BJ (cell line): ENCODE measurements around the gene EMC8. TPM values are rescaled to one million over a fixed set of nuclear protein-coding genes. Genes with fewer than 3 reads are reported as not detected.

Experiments used
- CTCF ChIA-PET: fragments of 350-600 bp; formaldehyde crosslinking; extraction: SDS; loops from one replicate; lab custom pipeline; 2021; ENCODE audit warnings: antibody characterized with exemption, inconsistent platforms; lab: Yijun Ruan, JAX
- POLR2A ChIA-PET: fragments of 300-600 bp; sonication (Branson Sonifier 250); formaldehyde crosslinking; extraction: SDS; loops from one replicate; lab custom pipeline; 2021; ENCODE audit warnings: antibody characterized with exemption; lab: Charles Lee
- DNase-seq: peaks from one replicate; pipeline ENCODE4 v3.0.0-alpha.2; 2011; ENCODE audit warnings: low read depth
- H3K27me3 ChIP-seq: 2 replicates; pipeline ENCODE4 v1.6.0; 2011; ENCODE audit warnings: low read length; ENCODE audit not compliant: control insufficient read depth, insufficient read depth
- H3K36me3 ChIP-seq: 2 replicates; pipeline ENCODE4 v1.5.1; 2011; ENCODE audit warnings: low read length; ENCODE audit not compliant: control insufficient read depth, insufficient read depth
- H3K4me3 ChIP-seq: 2 replicates; pipeline ENCODE4 v1.5.1; 2011; ENCODE audit warnings: low read depth, mild to moderate bottlenecking, control low read depth, low read length
- polyA plus RNA-seq: library from polyadenylated mRNA; depleted of rRNA; stranded (reverse); fragments of >200 nt; gene quantifications from 2 replicates; pipeline ENCODE4 v1.2.3, GENCODE V29; 2011
- TF ChIP-seq, protein P1 (sequence below): IDR thresholded peaks from 2 replicates; pipeline ENCODE4 v1.5.1; 2011; ENCODE audit warnings: low read depth, mild to moderate bottlenecking, control low read depth, inconsistent platforms, low read length, moderate library complexity; ENCODE audit not compliant: insufficient read depth

Gene EMC8
- polyA plus RNA-seq, 1 experiment, result 36.9 TPM

DNA sequence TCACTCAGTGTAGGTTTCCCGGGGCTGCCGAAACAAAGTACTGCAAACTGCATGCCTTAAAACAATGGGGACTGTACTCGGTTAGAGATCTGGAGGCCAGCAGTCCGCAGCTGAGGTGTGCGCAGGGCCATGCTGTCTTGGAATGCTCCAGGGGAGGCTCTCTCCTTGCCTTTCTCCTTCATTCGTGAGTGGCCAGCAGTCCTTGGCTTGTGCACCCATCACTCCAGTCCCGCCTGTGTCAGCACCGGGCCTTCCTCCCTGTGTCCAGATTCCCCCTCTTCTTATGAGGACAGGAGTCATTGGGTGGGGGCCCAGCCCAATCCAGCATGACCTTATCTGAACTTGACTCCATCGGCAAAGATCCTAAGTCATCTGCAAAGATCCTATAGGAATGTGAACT lies 43.5 kb upstream of the EMC8 start:
- peaks cover 5% of the 10 kb centered on the region for H3K27me3 ChIP-seq
- no peak for DNase-seq
- TF ChIP-seq, protein P1, sequence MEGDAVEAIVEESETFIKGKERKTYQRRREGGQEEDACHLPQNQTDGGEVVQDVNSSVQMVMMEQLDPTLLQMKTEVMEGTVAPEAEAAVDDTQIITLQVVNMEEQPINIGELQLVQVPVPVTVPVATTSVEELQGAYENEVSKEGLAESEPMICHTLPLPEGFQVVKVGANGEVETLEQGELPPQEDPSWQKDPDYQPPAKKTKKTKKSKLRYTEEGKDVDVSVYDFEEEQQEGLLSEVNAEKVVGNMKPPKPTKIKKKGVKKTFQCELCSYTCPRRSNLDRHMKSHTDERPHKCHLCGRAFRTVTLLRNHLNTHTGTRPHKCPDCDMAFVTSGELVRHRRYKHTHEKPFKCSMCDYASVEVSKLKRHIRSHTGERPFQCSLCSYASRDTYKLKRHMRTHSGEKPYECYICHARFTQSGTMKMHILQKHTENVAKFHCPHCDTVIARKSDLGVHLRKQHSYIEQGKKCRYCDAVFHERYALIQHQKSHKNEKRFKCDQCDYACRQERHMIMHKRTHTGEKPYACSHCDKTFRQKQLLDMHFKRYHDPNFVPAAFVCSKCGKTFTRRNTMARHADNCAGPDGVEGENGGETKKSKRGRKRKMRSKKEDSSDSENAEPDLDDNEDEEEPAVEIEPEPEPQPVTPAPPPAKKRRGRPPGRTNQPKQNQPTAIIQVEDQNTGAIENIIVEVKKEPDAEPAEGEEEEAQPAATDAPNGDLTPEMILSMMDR, result no peak
- POLR2A ChIA-PET, result no interaction called here
- H3K4me3 ChIP-seq, result no peak overlapping the region
- no peaks in the 10 kb centered on the region for H3K36me3 ChIP-seq
- CTCF ChIA-PET, result no interaction called here

DNA sequence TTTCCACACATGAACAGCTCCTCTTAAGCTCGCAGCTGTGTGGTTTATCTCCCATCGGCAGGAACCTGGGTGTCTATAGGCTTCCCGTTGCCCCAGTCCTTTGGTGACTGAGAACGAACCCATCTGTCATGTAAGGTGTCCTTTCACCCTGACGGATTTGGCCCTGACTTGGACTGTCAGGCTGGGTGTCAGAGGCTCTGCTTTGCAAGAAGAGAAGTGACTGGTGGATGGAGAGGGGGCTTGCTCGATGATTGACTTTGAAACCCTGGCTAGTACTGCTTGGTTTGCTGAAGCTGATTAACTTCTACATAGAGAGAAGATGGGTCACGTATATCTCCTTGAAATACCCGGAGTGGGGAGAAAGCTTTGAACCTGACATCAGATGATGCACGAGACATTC lies 43.1 kb upstream of the EMC8 start:
- Histone ChIP-seq H3K36me3 (no peaks in the 10 kb centered on the region), H3K27me3 (peaks cover 5% of the 10 kb centered on the region), H3K4me3 (no peak overlapping the region)
- ChIA-PET POLR2A (no interaction called here), CTCF (no interaction called here)
- TF ChIP-seq, protein P1, result no peak
- DNase-seq, result no peak

DNA sequence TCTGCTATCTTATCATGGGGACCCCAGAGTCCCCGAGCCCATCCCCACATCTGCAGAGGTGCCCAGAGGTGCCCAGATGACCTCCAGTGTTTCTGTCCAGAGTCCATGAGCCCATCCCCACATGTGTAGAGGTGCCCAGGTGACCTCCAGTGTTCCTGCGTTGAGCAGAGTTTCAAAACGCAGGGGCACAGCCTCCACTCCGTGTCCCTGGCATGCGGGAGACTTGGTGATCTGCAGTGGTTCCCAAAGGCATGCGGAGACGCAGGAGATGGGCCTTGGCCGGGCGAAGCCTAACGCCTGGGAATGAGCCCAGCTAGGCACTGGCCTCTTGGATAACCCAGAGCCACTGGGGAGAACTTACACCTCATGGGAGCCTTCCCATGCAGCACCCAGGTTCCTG lies 41.5 kb upstream of the EMC8 start:
- POLR2A ChIA-PET, result no interaction called here
- no peak overlapping the region for H3K4me3 ChIP-seq
- no peak for DNase-seq
- H3K36me3 ChIP-seq, result no peaks in the 10 kb centered on the region
- TF ChIP-seq, protein P1, result no peak
- CTCF ChIA-PET, result interaction anchor here (1.6 kb wide), 1 partner anchor 20 kb away, joined by 7 read pairs; no protein-coding TSS in a partner anchor
- H3K27me3 ChIP-seq, result peaks cover 5% of the 10 kb centered on the region

GRCh38 chr16:85840395-85840794 lies 41.1 kb upstream of the EMC8 start:
- ChIA-PET POLR2A (no interaction called here), CTCF (interaction anchor here (1.6 kb wide), 1 partner anchor 19 kb away, joined by 7 read pairs; no protein-coding TSS in a partner anchor)
- TF ChIP-seq, protein P1, result no peak
- DNase-seq, result no peak
- Histone ChIP-seq H3K4me3 (no peak overlapping the region), H3K36me3 (no peaks in the 10 kb centered on the region), H3K27me3 (peaks cover 7% of the 10 kb centered on the region)

DNA sequence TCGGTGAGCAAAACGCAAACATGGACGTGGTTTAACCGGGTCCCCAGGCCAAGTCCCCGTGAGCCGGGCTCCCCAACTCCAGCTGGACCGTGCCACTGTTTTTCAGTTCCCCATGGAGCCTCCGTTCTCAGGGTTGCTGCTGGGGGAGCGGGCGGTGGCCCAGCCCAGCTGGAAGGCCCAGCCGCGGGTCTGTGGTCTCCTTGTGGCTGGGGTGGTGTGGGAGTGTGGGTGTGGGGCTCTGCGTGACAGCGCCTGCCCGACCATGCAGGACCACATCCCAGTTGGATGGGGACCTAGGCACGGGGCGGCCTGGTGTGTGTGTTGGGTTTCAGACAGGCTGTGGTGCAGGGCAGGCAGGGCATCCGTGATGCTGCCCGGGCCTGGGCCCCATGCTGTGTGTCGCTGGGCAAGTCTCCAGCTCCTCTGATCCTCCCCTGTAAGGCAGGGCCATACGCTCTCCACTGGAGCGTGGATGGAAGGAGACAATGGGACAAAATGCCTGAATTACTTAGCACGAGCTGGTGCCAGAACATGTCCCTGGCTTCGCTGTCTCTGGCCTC lies 40.4 kb upstream of the EMC8 start:
- CTCF ChIA-PET, result interaction anchor here (1.6 kb wide), 1 partner anchor 19 kb away, joined by 7 read pairs; no protein-coding TSS in a partner anchor

More for the DNA sequence above, 40.4 kb upstream of the EMC8 start:
- peaks cover 7% of the 10 kb centered on the region for H3K27me3 ChIP-seq
- no peak overlapping the region for H3K4me3 ChIP-seq
- POLR2A ChIA-PET, result no interaction called here
- TF ChIP-seq, protein P1, result no peak
- DNase-seq, result no peak
- H3K36me3 ChIP-seq, result no peaks in the 10 kb centered on the region
